Tongue (tissue), 2 donors: ENCODE data around the gene PPWD1. TPM values are rescaled to one million over a fixed set of nuclear protein-coding genes. Genes with fewer than 3 reads are reported as not detected.
A peak's percentile ranks its signal among the peaks of the same experiment; 100 is the strongest.
"Not testable (repeated sequence)": the region's sequence is repeated elsewhere in the genome, so short reads cannot be mapped to it uniquely, and the experiment has no call there.

Source experiments
- DNase-seq: peaks from one replicate; pipeline ENCODE4 v3.0.0-alpha.2; 2015
- total RNA-seq: library from RNA; depleted of rRNA; stranded (reverse); fragments of >200 nt; gene quantifications from one replicate; pipeline ENCODE4 v1.2.3, GENCODE V29; 2014

PPWD1 gene
- 76.6 TPM for total RNA-seq

DNA sequence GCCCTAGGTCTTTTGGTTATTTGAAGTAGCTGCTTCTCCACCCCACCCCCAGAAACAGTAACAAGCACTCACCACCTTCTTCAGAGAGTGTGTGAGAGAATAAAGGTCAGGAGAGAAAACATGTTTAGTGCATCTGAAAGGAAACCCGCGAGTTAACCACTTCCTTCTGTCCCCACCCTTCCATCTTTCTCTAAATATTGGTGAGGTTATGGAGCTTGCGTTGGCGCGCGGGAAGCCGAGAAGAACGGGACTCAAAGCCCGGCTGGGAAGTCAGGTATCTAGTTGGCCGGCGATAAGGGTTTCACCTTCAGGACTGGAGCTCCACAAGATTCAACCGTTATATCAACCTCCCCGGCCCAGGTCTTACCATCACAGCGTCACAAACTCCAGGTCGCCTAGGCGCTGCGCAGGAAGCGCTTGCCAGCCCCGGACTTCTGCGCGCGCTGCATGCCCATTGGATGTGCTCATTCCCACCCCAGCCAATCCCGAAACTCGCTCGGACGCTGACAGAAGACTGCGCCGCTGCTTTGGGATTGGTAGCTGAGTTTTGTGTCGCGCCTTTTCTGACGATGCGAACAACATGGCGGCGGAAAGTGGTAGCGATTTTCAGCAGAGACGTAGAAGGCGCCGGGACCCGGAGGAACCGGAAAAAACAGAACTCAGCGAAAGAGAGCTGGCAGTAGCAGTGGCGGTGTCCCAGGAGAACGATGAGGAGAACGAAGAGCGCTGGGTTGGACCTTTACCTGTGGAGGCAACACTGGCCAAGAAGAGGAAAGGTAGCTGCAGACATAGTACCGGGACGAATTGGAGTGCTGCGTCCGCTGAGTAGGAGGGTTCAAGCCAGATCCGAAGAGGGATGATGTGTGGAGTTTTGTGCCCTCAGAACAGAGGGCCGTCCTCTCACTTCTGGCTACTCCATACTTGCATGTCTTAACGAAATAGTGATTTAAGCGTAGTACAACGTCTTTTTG, at the start of gene PPWD1, which contains the start of gene CENPK:
TSS of gene PPWD1 (plus strand) at position 566 of the 971 bp plus-strand sequence. CDS start at position 581, 15 bp downstream.
TSS of gene CENPK (minus strand) at position 438 of the 971 bp plus-strand sequence. CDS start 8,261 bp downstream, outside the sequence.
- DNase-seq, result peak; percentile 98

DNA sequence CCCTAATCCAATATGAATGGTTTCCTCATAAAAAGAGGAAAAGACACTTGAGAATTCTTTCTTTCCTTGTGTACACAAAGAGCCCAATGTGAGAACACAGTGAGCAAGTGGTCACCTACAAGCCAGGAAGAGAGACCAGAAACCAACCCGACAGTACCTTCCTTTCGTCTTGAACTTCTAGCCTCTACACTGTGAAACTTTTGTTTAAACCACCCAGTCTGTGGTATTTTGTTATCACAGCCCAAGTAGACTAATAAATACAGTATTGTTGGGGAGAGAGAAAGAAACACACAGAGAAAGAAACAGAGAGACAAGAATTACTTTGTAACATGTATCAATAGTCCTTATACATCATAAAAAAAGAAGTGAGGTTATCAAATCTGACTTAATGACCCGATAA, 37.4 kb upstream of the PPWD1 start:
- no peak for DNase-seq

DNA sequence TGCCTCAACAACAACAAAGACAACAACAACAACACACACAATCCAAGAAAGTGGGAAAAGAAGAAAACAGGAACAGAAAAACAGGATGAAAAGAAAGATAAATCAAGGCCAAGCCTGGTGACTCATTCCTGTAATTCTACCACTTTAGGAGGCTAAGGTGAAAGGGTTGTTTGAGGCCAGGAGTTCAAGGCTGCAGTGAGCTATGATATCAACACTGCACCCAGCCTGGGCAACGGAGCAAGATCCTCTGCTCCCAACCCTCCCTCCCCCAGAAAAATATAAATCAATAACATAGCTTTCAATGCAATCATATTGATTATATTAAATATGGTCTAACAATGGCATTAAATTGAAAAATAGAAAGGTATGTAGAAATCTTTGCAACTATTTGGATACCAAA, 32.2 kb upstream of the PPWD1 start:
- DNase-seq, result no peak

DNA sequence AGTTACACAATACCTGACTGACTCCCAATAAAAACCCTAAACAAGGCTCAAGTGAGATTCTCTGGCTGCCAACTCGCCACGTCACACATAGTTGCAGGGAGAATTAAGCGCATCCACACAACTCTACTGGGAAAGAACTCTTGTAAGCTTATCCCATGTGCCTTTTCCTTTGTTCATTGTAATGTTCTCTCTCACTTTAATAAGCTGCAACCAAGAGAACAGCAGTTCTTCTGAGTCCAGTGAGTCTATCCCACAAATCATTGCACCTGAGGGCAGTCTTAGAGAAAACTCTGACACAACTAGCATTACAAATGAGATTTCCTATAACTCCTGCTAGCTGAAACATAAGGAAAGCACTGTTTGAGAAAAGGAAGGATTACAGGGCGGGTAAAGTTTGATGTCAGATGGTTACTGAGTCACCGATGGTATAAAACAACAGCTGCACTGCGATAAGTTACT, 27.5 kb upstream of the PPWD1 start:
- peak; percentile 5 for DNase-seq

DNA sequence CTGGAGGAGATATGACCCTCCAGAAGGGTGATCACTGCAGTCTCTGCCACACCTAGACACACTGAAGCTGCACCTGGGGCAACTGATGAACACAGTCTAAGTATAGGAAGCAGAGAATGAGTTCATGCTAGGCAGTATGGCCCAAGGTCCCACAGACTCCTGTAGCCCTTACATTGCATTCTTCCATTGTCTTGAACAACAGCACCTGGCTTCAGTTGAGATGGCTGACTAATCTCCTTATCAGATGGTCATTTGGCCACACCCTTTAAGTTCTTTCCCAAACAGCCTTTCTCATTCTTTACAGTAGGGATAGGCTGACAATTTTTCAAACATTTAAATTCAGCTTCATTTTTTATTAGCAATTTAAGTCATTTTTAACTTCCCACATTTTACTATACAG, 23.3 kb upstream of the PPWD1 start:
- no peak for DNase-seq

DNA sequence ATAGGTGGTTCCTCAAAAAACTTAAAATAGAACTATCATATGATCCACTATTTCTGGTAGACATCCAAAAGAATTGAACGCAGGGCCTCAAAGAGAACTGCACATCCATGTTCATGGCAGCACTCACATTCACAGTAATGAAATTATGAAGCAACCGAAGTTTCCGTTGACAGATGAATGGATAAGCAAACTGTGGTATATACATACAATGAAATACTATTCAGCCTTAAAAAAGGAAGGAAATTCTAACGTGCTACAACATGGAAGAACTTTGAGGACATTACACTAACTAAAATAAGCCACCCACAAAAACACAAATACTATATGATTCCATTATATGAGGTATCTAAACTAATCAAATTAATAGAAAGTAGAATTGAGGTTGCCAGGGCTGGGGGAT, 18.6 kb upstream of the PPWD1 start:
- DNase-seq, result no peak

DNA sequence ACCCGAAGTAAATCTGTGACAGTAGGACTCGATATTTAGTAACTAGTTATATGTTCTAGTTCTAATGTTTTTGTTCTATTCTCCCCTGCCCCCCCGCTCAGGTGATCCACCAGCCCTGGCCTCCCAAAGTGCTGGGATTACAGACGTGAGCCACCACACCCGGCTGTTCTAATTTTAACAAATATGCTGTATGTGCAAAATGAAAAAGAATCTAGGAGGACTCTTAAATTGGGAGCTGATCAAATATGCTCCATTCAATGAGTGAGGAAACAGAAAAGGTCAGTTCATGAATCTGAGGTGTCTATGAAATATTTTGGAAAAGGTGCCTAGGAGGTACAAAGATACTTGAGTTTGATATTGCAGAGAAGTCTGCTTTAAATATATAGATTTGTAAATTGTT, 17.0 kb upstream of the PPWD1 start:
- DNase-seq, result no peak

DNA sequence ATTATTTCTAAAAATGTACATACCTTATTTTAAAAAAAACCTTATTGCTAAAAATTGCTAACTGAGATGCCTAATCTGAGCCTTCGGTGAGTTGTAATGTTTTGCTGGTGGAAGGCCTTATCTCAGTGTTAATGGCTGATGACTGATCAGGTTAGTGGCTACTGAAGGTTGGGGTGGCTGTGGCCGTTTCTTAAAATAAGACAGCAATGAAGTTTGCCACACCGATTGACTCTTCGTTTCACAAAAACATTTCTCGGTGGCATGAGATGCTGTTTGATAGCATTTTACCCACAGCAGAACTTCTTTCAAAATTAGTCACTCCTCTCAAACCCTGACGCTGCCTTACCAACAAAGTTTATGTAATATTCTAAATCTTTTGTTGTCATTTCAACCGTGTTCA, 14.8 kb upstream of the PPWD1 start:
- DNase-seq, result no peak

DNA sequence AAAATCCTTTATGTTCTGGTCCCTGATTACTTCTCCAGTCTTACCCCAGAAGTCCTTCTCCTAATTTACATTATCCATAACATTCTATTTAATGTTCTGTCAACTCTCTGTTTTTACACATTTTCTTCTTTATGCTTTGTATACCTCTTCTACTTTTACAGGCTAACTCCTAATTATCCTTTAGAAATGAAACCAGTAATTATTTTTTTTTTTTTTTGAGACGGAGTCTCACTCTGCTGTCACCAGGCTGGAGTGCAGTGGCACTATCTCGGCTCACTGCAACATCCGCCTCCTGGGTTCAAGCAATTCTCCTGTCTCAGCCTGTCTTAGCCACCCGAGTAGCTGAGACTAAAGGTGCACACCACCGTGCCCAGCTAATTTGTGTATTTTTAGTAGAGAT, 9.2 kb upstream of the PPWD1 start:
- no peak for DNase-seq

DNA sequence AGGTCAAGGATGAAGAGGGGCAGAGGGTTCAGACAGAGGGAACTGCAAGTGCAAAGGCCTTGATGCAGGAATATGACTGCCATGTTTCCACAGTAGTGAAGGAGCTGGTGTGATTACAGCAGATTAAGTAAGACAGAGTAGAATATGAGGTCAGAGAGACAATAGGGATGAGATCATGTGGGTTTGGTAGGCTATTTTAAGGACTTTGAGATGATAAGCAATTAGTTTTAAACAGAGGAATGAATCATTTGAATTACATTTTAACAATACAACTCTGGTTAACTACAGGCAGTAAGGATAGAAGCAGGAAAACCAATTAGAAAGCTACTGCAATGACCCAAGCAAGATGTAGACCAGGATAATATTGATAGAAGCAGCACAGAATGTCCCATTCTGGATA, 7.8 kb upstream of the PPWD1 start:
- no peak for DNase-seq

DNA sequence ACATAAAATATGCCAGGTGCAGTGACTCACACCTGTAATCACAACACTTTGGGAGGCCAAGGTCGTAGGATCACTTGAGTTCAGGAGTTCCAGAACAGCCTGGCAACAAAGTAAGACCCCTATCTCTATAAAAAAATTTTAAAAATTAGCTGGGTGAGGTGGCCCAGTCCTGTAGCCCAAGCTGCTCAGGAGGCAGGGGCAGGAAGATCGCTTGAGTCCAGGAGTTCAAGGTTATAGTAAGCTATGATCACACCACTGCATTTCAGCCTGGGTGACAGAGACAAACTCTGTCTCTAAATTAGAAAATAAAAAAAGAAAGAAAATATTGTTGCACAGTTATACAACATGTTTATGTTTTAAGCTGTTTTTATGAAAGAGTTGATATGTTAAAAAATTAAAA, 6.9 kb upstream of the PPWD1 start:
- no peak for DNase-seq

DNA sequence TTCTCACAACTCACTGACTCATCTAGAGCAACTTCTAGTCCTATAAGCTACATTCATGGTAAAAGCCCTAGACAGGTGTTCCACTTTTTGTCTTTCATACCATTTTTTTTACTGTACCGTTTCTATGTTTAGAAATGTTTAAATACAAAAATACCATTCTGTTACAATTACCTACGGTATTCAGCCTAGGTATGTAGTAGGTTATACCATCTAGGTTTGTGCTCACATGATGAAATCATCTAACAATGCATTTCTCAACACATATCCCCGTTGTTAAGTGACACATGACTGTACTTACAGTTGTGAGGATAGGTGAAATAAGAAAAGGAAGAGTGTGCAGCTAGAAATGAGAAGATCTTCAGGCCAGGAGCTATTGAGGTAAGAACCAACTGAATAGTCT, 6.4 kb upstream of the PPWD1 start:
- no peak for DNase-seq

DNA sequence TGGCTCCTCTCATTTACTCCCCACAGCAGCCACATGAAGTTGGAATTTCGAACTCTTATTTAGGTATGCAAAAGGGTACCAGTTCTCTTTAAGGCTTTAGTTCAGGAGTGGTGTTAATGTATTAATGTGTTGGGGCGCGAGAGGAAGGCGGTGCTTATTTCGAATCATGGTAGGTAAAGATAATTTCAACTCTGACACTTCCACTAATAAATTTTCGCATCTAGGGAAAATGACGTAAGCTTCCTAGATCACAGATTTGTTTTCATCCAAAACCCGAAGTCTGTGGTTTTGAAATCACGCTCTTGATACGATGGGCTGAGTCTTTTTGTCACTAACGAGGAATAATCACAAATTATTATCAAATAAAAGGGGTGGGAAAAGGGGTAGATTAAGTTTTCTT, 681 bp downstream of the PPWD1 start:
- DNase-seq, result no peak

DNA sequence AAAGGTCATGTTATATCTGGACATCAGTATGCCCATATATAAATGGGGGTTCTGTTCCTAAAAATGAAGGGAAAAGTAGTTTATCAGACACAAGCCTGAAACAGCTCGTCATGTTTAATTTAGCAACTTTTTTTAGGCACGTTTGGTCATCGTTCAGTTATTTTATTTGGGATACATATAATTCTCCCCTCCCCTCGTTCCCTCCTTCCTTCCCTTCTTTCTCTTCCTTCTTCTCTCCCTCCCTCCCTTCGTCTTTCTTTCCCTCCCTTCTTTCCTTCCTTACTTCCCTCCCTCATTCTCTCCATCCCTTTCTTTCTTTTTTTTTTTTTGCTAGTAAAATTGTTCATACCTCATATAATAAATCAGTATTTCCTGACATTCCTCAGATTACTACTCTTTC, 3.4 kb downstream of the PPWD1 start:
- no peak for DNase-seq

DNA sequence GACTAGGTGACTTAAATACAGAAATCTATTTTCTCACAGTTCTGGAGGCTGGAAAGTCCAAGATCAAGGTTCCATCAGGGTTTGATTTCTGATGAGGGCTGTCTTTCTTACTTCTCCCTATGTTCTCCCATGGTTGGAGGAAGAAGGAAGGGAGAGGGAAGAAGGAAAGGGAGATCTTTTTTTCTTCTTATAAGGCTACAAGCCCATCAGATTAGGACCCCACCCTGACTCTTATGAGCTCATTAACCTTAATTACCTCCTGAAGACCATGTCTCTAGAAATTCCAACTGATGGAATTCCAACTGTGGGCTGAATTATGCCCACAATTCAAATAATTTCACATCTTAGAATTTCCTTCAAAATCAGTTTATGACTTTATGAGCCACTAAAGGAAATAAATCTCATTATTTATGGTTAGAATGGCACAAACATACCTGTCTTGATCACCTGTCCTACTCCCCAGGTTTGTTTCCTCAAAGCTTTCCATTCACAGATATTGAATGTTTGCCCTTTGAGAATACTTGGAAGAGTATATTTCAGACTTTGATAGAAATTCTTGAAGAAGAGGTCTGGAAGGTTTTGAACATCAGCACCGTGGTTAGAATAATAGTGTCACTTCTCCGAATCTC, 7.6 kb downstream of the PPWD1 start:
- no peak for DNase-seq

DNA sequence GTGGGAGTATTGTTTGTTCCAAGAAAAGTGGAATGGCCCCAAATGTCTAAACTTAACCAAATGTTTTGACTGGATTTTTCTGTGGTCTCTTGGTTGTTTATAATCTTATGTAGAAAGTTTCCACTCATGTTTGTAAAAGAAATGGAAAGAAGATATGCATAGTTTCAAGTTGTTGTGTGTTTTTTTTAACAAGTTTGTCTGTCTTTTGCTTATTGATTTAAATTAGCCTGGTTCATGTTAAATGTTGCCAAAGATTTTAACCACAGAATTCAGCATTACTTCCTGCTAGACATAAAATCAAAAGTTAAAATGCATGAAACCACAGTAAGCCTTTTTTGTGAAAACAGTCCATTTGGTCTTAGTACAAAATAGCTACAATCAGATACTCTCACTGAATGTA, 14.0 kb downstream of the PPWD1 start:
- DNase-seq, result no peak

DNA sequence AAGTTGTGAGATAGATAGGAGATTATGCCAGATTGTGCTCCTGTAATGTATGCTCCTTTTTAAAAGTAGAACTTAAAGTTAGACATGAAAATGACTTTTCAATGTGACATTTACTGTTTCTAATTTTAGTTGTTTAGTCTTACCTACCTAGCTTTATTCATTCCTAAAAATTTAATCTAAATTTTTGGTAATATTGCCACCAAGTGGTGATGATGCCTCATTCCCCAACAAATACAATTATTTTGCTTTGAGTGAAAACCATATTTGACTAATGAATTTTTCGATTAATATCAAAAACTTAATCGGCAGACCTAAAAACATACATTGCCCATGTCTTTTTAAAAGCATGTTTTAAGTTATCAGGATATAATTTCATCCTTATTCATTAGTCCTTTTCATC, 25.6 kb downstream of the PPWD1 start:
- DNase-seq, result no peak

DNA sequence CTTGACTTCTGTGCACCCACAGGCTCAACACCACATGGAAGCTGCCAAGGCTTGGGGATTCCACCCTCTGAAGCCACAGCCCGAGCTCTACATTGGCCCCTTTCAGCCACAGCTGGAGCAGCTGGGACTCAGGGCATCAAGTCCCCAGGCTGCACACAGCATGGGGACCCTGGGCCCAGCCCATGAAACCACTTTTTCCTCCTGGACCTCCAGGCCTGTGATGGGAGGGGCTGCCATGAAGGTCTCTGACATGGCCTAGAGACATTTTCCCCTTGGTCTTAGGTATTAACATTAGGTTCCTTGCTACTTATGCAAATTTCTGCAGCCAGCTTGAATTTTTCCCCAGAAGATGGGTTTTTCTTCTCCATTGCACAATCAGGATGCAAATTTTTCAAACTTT, 38.7 kb downstream of the PPWD1 start:
- not testable (repeated sequence) for DNase-seq

DNA sequence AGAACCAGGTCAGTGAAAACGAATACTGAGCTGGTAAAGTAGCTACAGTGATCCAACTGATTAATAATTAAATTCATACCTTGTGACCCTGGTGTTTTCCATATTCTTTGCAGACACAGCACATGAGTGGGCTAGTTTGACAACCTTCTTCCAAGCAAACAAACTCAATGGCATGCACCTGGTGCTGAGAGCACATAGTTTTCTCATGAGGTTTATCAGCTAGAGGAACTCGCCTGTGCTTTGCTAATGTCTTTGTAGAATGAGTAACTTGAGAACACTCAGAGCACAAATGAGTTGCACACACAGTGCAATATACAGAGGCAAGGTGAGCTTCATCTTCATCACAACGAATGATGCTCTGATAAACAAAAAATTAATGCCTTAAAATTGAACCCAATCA, 48.4 kb downstream of the PPWD1 start:
- no peak for DNase-seq

DNA sequence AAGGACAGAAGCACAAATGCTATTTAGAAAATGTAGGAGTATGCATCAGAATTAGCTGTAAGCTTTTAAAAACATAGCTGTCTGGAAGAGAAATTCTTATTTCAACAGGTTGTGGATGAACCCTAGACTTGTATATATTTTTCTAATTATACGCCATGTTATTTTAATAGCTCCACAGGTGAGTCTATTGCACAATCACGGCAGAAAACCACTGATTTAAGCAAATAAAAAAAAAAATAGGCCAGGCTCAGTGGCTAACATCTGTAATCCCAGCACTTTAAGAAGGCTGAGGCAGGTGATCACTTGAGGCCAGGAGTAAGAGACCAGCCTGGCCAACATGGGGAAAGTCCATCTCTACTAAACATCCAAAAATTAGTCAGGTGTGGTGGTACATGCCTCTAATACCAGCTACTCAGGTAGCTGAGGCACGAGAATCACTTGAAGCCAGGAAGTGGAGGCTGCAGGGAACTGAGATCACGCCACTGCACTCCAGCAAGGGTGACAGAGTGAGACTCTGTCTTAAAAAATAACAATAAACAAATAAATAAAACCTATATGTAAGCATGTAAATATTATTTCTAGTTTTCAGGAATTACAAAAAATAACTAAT, 49.3 kb downstream of the PPWD1 start:
- DNase-seq, result no peak

DNA sequence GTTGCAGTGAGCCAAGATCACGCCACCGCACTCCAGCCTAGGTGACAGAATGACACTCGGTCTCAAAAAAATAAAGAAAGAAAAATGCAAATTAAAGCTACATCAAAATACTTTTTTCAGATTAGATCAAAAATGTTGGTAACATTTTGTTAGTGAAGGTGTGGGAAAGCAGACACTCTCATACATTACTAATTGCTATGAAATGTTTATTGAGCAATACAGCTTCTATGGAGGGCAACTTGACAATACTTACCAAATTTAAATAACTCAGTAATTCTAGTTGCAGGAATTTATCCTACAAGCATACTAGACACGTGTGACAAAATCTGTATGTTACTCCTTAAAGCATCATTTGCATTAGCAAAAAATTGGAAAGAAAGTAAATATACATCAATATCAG, 56.9 kb downstream of the PPWD1 start:
- no peak for DNase-seq

DNA sequence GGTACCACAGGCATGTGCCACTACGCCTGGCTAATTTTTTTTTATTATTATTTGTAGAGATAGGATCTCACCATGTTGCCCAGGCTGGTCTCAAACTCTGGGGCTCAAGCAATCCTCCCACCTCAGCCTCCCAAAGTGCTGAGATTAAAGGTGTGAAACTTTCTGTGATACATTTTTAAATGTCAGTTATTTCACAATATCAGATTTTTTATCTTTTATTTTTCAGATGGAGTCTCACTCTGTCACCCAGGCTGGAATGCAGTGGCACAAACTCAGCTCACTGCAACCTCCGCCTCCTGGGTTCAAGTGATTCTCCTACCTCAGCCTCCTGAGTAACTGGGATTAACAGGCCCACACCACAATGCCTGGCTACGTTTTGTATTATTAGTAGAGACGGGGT, 58.9 kb downstream of the PPWD1 start:
- not testable (repeated sequence) for DNase-seq

DNA sequence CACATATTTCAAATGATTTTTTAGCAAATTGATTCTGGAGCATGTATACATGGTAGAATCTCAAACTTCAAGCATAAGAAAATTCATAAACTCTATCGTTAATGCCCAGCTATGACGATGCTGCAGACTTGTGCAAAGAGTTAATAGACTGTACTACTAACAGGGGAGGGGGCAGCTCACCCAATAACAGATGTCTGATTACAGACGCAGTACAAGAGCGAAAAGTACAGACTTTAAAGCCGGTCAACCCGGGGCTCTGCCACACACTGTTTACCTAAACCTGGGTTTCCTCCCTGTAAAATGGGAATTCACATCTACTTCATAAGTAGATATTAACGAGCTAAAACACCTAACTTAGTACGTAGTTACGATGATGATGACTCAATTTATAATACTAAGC, 60.4 kb downstream of the PPWD1 start:
- peak; percentile 2 for DNase-seq
